ENCODE data around the gene CPAMD8.
"Not testable (repeated sequence)": the region's sequence is repeated elsewhere in the genome, so short reads cannot be mapped to it uniquely, and the experiment has no call there.

Gene CPAMD8

DNA sequence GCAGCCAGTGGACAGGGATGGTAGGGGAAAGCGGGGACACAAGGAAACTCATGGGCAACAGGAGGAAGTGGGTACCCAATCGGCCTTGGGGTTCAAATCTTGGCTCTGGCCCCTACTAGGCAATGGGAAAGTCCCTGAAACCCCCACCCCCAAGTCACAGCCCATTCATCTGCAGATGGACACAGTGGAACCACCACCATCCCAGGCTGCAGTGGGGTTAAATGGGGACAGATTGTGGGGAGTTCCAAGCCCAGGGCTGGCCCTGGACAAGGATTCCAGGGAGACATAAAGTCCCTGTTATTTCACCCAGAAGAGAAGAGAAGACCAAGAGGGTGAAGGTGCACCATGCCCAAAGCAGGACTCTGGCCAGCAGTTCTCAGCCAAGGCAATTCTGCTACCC, 48.5 kb downstream of the CPAMD8 start:
- Mint-ChIP-seq H3K27me3 (ENCODE audit: low read depth) (no peaks in the 10 kb centered on the region), H3K4me1 (no peaks in the 10 kb centered on the region), H3K36me3 (ENCODE audit: low read depth) (peaks cover 21% of the 10 kb centered on the region), H3K27ac (no peak overlapping the region), H3K9me3 (no peaks in the 10 kb centered on the region), H3K4me3 (no peak overlapping the region)
- TF ChIP-seq, protein P1, sequence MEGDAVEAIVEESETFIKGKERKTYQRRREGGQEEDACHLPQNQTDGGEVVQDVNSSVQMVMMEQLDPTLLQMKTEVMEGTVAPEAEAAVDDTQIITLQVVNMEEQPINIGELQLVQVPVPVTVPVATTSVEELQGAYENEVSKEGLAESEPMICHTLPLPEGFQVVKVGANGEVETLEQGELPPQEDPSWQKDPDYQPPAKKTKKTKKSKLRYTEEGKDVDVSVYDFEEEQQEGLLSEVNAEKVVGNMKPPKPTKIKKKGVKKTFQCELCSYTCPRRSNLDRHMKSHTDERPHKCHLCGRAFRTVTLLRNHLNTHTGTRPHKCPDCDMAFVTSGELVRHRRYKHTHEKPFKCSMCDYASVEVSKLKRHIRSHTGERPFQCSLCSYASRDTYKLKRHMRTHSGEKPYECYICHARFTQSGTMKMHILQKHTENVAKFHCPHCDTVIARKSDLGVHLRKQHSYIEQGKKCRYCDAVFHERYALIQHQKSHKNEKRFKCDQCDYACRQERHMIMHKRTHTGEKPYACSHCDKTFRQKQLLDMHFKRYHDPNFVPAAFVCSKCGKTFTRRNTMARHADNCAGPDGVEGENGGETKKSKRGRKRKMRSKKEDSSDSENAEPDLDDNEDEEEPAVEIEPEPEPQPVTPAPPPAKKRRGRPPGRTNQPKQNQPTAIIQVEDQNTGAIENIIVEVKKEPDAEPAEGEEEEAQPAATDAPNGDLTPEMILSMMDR (IDR thresholded peaks at IDR 0.05; ENCODE audit: unreplicated experiment in 3 of 3), result no peak

DNA sequence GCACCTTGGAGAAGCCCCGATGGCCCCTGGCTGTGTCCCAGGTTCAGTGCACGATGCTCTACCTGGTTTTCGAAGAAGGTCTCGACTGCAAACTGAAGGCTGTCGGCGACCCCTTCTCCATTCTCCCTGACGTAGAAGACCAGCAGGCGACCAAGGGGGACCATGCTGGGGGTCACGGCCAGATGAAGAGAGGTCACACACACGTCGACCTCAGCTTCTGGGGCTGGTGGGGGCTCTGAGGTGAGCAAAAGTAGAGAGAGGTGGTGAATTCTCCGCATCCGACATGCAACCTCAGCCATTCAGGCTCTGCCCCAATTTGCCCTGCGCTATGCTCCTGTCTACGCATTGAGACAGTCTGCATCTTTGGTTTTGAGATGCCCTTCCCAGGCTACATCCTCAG, 49.3 kb downstream of the CPAMD8 start:
- Mint-ChIP-seq H3K4me1 (no peaks in the 10 kb centered on the region), H3K9me3 (no peaks in the 10 kb centered on the region), H3K4me3 (no peak overlapping the region), H3K27me3 (ENCODE audit: low read depth) (no peaks in the 10 kb centered on the region), H3K36me3 (ENCODE audit: low read depth) (peaks cover 21% of the 10 kb centered on the region), H3K27ac (no peak overlapping the region)
- TF ChIP-seq, protein P1 (IDR thresholded peaks at IDR 0.05; ENCODE audit: unreplicated experiment in 3 of 3), result no peak

DNA sequence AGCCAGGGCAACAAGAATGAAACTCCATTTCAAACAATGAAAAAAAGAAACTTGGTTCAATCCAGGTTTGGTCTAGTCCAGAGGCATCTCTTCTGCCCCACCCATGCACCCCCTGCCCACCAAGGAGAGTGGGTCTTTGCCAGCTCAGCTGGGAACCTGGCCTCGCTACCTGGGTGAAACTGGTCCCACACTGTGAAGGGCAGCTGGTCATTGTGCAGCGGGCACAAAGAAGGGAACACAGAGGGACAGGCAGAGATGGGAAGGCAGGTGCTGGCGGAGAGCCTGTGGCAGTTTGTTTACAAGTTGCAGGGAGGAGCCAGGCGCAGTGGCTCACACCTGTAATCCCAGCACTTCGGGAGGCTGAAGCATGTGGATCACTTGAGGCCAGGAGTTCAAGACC, 50.2 kb downstream of the CPAMD8 start:
- H3K27me3 Mint-ChIP-seq (ENCODE audit: low read depth), result no peaks in the 10 kb centered on the region
- no peak overlapping the region for H3K4me3 Mint-ChIP-seq
- TF ChIP-seq, protein P1 (IDR thresholded peaks at IDR 0.05; ENCODE audit: unreplicated experiment in 3 of 3), result no peak
- H3K36me3 Mint-ChIP-seq (ENCODE audit: low read depth), result peaks cover 23% of the 10 kb centered on the region
- no peak overlapping the region for H3K27ac Mint-ChIP-seq
- H3K9me3 Mint-ChIP-seq, result no peaks in the 10 kb centered on the region
- H3K4me1 Mint-ChIP-seq, result no peaks in the 10 kb centered on the region

DNA sequence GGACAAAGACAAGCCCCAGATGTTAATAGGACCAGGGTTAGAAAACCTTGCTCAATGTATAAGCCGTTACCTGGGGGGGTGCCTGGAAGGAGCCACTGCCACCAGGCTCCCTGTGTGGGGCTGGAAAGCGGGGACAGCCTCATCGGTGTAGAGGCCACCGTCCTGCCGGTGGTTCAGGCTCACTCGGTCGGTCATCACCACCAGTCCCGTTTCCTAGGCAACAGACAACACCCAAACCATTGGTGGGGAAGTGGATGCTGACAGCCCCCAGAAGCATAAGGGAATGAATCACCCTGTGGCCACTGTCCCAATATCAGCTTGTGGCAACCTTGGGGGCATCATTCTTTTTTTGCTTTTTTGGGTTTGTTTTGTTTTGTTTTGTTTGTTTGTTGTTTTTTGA, 55.8 kb downstream of the CPAMD8 start:
- H3K36me3 Mint-ChIP-seq (ENCODE audit: low read depth), result peaks cover 35% of the 10 kb centered on the region
- H3K4me3 Mint-ChIP-seq, result no peak overlapping the region
- no peak overlapping the region for H3K27ac Mint-ChIP-seq
- H3K27me3 Mint-ChIP-seq (ENCODE audit: low read depth), result no peaks in the 10 kb centered on the region
- H3K4me1 Mint-ChIP-seq, result no peaks in the 10 kb centered on the region
- TF ChIP-seq, protein P1 (IDR thresholded peaks at IDR 0.05; ENCODE audit: unreplicated experiment in 3 of 3), result no peak
- peaks cover 20% of the 10 kb centered on the region for H3K9me3 Mint-ChIP-seq

DNA sequence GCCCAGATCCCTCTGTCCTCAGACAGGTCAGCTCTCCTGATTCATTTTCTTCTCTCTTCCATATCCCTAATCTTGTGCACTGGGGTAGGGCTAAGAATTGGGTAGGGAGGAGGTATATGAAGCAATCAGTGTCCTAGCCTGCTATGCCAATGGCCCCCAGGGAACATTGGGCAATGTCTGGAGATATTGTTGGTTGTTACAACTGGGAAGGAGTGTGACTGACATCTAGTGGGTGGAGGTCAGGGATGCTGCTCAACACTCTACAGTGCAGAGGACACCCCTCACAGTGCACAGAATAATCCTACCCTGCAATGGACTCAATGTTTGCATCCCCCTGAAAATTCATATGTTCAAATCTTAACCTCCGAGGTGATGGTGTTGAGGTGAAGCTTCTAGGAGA, 57.5 kb downstream of the CPAMD8 start:
- H3K27me3 Mint-ChIP-seq (ENCODE audit: low read depth), result no peaks in the 10 kb centered on the region
- TF ChIP-seq, protein P1 (IDR thresholded peaks at IDR 0.05; ENCODE audit: unreplicated experiment in 3 of 3), result no peak

DNA sequence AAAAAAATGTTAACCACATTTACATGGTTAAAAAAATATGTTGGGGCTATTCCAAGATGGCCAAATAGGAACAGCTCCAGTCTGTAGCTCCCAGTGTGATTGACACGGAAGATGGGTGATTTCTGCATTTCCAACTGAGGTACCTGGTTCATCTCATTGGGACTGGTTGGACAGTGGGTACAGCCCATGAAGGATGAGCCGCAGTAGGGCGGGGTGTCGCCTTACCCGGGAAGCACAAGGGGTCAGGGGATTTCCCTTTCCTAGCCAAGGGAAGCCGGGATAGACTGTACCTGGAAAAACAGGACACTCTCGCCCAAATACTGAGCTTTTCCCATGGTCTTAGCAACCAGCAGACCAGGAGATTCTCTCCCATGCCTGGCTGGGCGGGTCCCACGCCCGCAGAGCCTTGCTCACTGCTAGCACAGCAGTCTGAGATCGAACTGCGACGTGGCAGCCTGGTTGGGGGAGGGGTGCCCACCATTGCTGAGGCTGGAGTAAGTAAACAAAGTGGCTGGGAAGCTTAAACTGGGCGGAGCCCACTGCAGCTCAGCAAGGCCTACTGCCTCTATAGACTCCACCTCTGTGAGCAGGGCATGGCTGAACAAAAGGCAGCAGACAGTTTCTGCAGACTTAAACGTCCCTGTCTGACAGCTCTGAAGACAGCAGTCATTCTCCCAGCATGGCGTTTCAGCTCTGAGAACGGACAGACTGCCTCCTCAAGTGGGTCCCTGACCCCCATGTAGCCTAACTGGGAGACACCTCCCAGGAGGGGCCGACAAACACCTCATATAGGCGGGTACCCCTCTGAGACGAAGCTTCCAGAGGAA, 65.4 kb downstream of the CPAMD8 start:
- H3K9me3 Mint-ChIP-seq, result peaks cover 17% of the 10 kb centered on the region
- not testable (repeated sequence) for H3K4me1 Mint-ChIP-seq; H3K4me3 Mint-ChIP-seq; H3K27me3 Mint-ChIP-seq (ENCODE audit: low read depth)
- peaks cover 50% of the 10 kb centered on the region for H3K36me3 Mint-ChIP-seq (ENCODE audit: low read depth)
- peak overlapping the region in 1 of 3 experiments; percentile 46 for H3K27ac Mint-ChIP-seq

More for the DNA sequence above, 57.5 kb downstream of the CPAMD8 start:
- no peak overlapping the region for H3K4me3 Mint-ChIP-seq
- H3K27ac Mint-ChIP-seq, result no peak overlapping the region
- H3K36me3 Mint-ChIP-seq (ENCODE audit: low read depth), result peaks cover 50% of the 10 kb centered on the region
- H3K4me1 Mint-ChIP-seq, result no peaks in the 10 kb centered on the region
- peaks cover 26% of the 10 kb centered on the region for H3K9me3 Mint-ChIP-seq

DNA sequence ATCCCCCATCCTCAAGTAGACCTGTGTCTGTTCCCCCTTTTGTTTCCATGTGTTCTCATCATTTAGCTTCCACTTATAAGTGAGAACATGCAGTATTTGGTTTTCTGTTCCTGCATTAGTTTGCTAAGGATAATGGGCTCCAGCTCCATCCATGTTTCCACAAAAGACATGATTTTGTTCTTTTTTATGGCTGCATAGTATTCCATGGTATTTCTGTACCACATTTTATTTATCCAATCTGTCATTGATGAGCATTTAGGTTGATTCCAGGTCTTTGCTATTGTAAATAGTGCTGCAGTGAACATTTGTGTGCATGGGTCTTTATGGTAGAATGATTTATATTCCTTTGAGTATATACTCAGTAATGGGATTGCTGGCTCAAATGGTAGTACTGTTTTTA, 68.3 kb downstream of the CPAMD8 start:
- not testable (repeated sequence) for H3K9me3 Mint-ChIP-seq; H3K4me3 Mint-ChIP-seq; H3K27me3 Mint-ChIP-seq (ENCODE audit: low read depth); H3K4me1 Mint-ChIP-seq
- H3K36me3 Mint-ChIP-seq (ENCODE audit: low read depth), result peaks cover 30% of the 10 kb centered on the region
- peak overlapping the region in 1 of 3 experiments; percentile 78 for H3K27ac Mint-ChIP-seq

Data from nephron (organoid).